OCI-LY7 (cell line): ENCODE results near the gene TUBGCP2. TPM values are rescaled to one million over a fixed set of nuclear protein-coding genes. Genes with fewer than 3 reads are reported as not detected.

Source experiments
- BruUV-seq: library from RNA; stranded (reverse); fragments of 400-500 nt; replicated peaks from 2 replicates; lab custom pipeline; 2021; lab: Mats Ljungman, UMichigan
- CTCF ChIA-PET: fragments of 300-600 bp; sonication (Branson Sonifier 250); formaldehyde crosslinking; loops from one replicate; lab custom pipeline; 2022; ENCODE audit warnings: antibody characterized with exemption; ENCODE audit not compliant: unreplicated experiment; lab: Charles Lee
- POLR2A ChIA-PET: fragments of 300-600 bp; sonication (Branson Sonifier 250); formaldehyde crosslinking; loops from one replicate; lab custom pipeline; 2022; ENCODE audit warnings: antibody characterized with exemption; lab: Charles Lee
- DNase-seq: peaks from one replicate; pipeline ENCODE4 v3.0.0-alpha.2; 2015; ENCODE audit warnings: low spot score
- H2AFZ ChIP-seq: fragments of 200-600 bp; sonication (generic), shearing (Covaris generic); 2 replicates; pipeline ENCODE4 v1.6.1; 2014; ENCODE audit warnings: mild to moderate bottlenecking, antibody characterized with exemption, low read length, moderate library complexity
- H3K27ac ChIP-seq: fragments of 200-600 bp; sonication (generic); 2 replicates; pipeline ENCODE4 v1.5.1; 2014; ENCODE audit warnings: mixed run types, low read depth, mild to moderate bottlenecking, moderate library complexity, low read length, inconsistent platforms; ENCODE audit not compliant: poor library complexity, severe bottlenecking
- H3K36me3 ChIP-seq: fragments of 200-600 bp; sonication (generic); 2 replicates; pipeline ENCODE4 v1.6.1; 2014; ENCODE audit warnings: mild to moderate bottlenecking, antibody characterized with exemption, low read length, moderate library complexity, mixed read lengths; ENCODE audit not compliant: insufficient read depth
- H3K4me1 ChIP-seq: fragments of 200-600 bp; sonication (generic); 2 replicates; pipeline ENCODE4 v1.5.1; 2014; ENCODE audit warnings: mild to moderate bottlenecking, low read length; ENCODE audit not compliant: insufficient read depth, poor library complexity, severe bottlenecking
- H3K4me2 ChIP-seq: fragments of 200-600 bp; sonication (generic); 2 replicates; pipeline ENCODE4 v1.6.1; 2014; ENCODE audit warnings: mild to moderate bottlenecking, low read length
- H3K4me3 ChIP-seq: fragments of 200-600 bp; sonication (generic); 2 replicates; pipeline ENCODE4 v1.5.1; 2014; ENCODE audit warnings: mild to moderate bottlenecking, low read depth, low read length; ENCODE audit not compliant: poor library complexity, severe bottlenecking
- H3K79me2 ChIP-seq: fragments of 200-600 bp; sonication (generic); 2 replicates; pipeline ENCODE4 v1.6.1; 2016; ENCODE audit warnings: low read depth, mild to moderate bottlenecking, low read length, moderate library complexity, mixed read lengths; ENCODE audit not compliant: insufficient read depth
- H3K9me2 ChIP-seq: fragments of 200-600 bp; sonication (generic); 2 replicates; pipeline ENCODE4 v1.6.1; 2016; ENCODE audit warnings: mild to moderate bottlenecking, low read length, mixed read lengths; ENCODE audit not compliant: insufficient read depth
- H3K9me3 ChIP-seq: fragments of 200-600 bp; sonication (generic); 2 replicates; pipeline ENCODE4 v1.6.1; 2014; ENCODE audit warnings: mild to moderate bottlenecking, mixed run types, low read length, mixed read lengths
- H4K20me1 ChIP-seq: fragments of 200-600 bp; sonication (generic); 2 replicates; pipeline ENCODE4 v1.6.1; 2014; ENCODE audit warnings: mild to moderate bottlenecking, antibody characterized with exemption, low read length, moderate library complexity, mixed read lengths; ENCODE audit not compliant: insufficient read depth
- EZH2phosphoT487 ChIP-seq: fragments of 200-600 bp; sonication (generic); IDR thresholded peaks from 2 replicates; pipeline ENCODE4 v1.6.1; 2018; ENCODE audit warnings: low read depth, borderline replicate concordance, mild to moderate bottlenecking, mixed run types, antibody characterized with exemption, low read length, moderate library complexity, mixed read lengths
- intact Hi-C: fragments of 100-400 bp; cut with micrococcal nuclease; formaldehyde crosslinking; loops from one replicate; pipeline ENCODE4 v1.10.0; 2022; ENCODE audit not compliant: unreplicated experiment
- total RNA-seq, 2 experiments: library from RNA; depleted of rRNA in 1 of 2; stranded (reverse); fragments of >200 nt in 1 of 2; shearing (Covaris generic) in 1 of 2; gene quantifications; 2 replicates each; pipeline ENCODE4 v1.2.3, GENCODE V29; 2014 to 2022
- TF ChIP-seq, protein P1 (sequence below): fragments of 200-600 bp; sonication (generic); conservative IDR thresholded peaks from 2 replicates; pipeline ENCODE4 v1.5.1; 2014; ENCODE audit warnings: mild to moderate bottlenecking, antibody characterized with exemption, low read length, moderate library complexity, mixed read lengths

Gene TUBGCP2
- total RNA-seq, 2 experiments from 2014 or later = 40.5 to 56.1 TPM

DNA sequence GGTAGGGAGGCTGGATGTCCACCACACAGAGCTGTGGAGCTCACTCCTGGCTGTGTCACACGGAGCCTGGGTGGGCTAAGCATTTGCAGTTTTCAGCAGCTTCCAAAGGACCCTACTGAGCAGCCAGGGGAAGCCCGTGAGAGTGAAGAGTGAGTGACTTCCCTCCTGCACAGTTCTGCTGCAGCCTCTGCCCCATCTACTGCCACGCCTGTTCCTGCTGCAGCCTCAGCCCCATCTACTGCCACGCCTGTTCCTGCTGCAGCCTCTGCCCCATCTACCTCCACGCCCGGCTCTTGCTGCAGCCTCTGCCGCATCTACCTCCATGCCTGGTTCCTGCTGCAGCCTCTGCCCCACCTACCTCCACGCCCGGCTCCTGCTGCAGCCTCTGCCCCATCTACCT lies 44.2 kb downstream of the TUBGCP2 start:
- Histone ChIP-seq H3K9me3 (no peaks in the 10 kb centered on the region), H3K9me2 (no peaks in the 10 kb centered on the region), H3K4me2 (no peak overlapping the region), H4K20me1 (no peaks in the 10 kb centered on the region), H3K4me3 (no peak overlapping the region), H3K36me3 (no peaks in the 10 kb centered on the region), H3K79me2 (no peaks in the 10 kb centered on the region), H2AFZ (no peak overlapping the region), H3K27ac (no peak overlapping the region), H3K4me1 (peaks cover 5% of the 10 kb centered on the region)
- DNase-seq = no peak
- no TSS peak for BruUV-seq
- TF ChIP-seq EZH2phosphoT487 = no peak
- TF ChIP-seq, protein P1, sequence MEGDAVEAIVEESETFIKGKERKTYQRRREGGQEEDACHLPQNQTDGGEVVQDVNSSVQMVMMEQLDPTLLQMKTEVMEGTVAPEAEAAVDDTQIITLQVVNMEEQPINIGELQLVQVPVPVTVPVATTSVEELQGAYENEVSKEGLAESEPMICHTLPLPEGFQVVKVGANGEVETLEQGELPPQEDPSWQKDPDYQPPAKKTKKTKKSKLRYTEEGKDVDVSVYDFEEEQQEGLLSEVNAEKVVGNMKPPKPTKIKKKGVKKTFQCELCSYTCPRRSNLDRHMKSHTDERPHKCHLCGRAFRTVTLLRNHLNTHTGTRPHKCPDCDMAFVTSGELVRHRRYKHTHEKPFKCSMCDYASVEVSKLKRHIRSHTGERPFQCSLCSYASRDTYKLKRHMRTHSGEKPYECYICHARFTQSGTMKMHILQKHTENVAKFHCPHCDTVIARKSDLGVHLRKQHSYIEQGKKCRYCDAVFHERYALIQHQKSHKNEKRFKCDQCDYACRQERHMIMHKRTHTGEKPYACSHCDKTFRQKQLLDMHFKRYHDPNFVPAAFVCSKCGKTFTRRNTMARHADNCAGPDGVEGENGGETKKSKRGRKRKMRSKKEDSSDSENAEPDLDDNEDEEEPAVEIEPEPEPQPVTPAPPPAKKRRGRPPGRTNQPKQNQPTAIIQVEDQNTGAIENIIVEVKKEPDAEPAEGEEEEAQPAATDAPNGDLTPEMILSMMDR = no peak
- ChIA-PET POLR2A (no interaction called here), CTCF (no interaction called here)
- intact Hi-C loops = loop anchor here (5.0 kb wide), 1 partner anchor 43 kb away; the partner anchor contains the start of genes TUBGCP2 and ZNF511

DNA sequence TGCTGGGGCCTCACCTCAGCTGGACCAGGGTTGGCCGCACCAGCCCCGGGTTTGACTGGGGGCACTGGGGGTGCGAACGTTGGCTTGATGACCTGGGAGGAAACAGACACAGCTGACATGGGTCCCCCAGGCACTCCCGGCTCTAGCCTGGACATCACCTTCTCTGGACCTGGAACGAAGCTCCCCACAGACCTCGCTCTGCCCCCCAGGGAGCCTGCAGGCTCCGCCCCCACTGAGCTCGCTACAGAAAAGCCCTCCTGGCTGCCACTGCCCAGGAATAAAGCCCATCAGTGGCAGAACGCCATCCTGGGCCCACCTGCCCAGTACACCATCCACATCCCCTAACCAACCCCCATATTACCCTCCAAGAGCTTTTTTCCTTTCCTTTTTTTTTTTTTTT lies 45.0 kb downstream of the TUBGCP2 start:
- Histone ChIP-seq H3K36me3 (no peaks in the 10 kb centered on the region), H3K27ac (no peak overlapping the region), H3K9me2 (no peaks in the 10 kb centered on the region), H3K4me1 (peaks cover 11% of the 10 kb centered on the region), H3K4me2 (no peak overlapping the region), H3K9me3 (no peaks in the 10 kb centered on the region), H4K20me1 (no peaks in the 10 kb centered on the region), H3K4me3 (no peak overlapping the region), H3K79me2 (no peaks in the 10 kb centered on the region), H2AFZ (no peak overlapping the region)
- no peak for DNase-seq
- BruUV-seq = no TSS peak
- intact Hi-C loops = loop anchor here (5.0 kb wide), 1 partner anchor 44 kb away; the partner anchor contains the start of genes TUBGCP2 and ZNF511
- POLR2A ChIA-PET = interaction anchor here (0.5 kb wide), 1 partner anchor 52 kb away, joined by 3 read pairs; no protein-coding TSS in a partner anchor
- CTCF ChIA-PET = no interaction called here
- TF ChIP-seq, protein P1 = no peak
- no peak for TF ChIP-seq EZH2phosphoT487

DNA sequence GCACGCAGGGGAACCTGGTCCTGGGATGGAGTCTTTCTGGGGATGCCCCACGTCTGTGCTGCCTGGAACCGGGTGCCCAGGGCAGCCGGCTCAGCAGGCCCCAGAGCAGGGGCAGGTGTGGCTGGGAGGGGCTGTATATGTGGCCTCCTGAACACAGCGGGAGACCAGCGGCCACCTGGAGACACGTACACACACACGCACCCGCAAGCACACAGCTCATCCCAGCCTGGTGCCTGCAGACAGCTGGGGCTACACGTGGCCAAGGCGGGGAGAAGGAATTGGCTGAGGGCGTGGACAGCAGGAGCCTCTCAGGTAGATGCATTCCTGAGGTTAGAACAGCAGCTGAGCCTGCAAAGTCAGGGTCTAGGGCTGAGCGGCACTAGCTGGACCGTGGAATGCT lies 46.0 kb downstream of the TUBGCP2 start:
- Histone ChIP-seq H3K4me3 (no peak overlapping the region), H3K36me3 (no peaks in the 10 kb centered on the region), H3K9me2 (no peaks in the 10 kb centered on the region), H3K27ac (no peak overlapping the region), H3K4me2 (no peak overlapping the region), H4K20me1 (no peaks in the 10 kb centered on the region), H2AFZ (no peak overlapping the region), H3K9me3 (no peaks in the 10 kb centered on the region), H3K79me2 (no peaks in the 10 kb centered on the region), H3K4me1 (peaks cover 18% of the 10 kb centered on the region)
- ChIA-PET CTCF (no interaction called here), POLR2A (no interaction called here)
- TF ChIP-seq EZH2phosphoT487 = no peak
- TF ChIP-seq, protein P1 = no peak
- no peak for DNase-seq
- intact Hi-C loops = loop anchor here (5.0 kb wide), 1 partner anchor 45 kb away; the partner anchor contains the start of genes TUBGCP2 and ZNF511
- no TSS peak for BruUV-seq
